A673 (cell line): Measurements from ENCODE around the gene CPXM2.

Experiments
- CTCF ChIP-seq: fragments of 300-800, 200-600 bp; sonication (generic); conservative IDR thresholded peaks from 2 replicates; pipeline ENCODE4 v1.5.1; 2017; ENCODE audit warnings: low read depth, mild to moderate bottlenecking, antibody characterized with exemption, low read length, moderate library complexity, mixed read lengths
- EZH2 ChIP-seq: fragments of 200-600 bp; sonication (generic); IDR thresholded peaks from 2 replicates; pipeline ENCODE4 v1.6.1; 2017; ENCODE audit warnings: borderline replicate concordance, low read depth, mild to moderate bottlenecking, mixed read lengths, antibody characterized with exemption, low read length; ENCODE audit not compliant: poor library complexity, severe bottlenecking

GRCh38 chr10:123893651-123894050 is 2.0 kb upstream of the CPXM2 start:
- TF ChIP-seq CTCF (no peak), EZH2 (no peak)
